Measurements from ENCODE around the gene GNG5.
"Not testable (repeated sequence)": the region's sequence is repeated elsewhere in the genome, so short reads cannot be mapped to it uniquely, and the experiment has no call there.

GNG5 gene

GRCh38 chr1:84506002-84506728 lies at the start of gene GNG5, which contains the start of gene SPATA1:
Gene GNG5 (minus strand): TSS chr1:84506581. CDS start chr1:84506091, 490 bp downstream.
Gene SPATA1 (plus strand): TSS chr1:84506386. CDS start chr1:84516360, 9,974 bp downstream.
- DNase-seq = peak; percentile 96

GRCh38 chr1:84550826-84551225 lies 44.4 kb upstream of the GNG5 start:
- no peak for DNase-seq

GRCh38 chr1:84541679-84542078 lies 35.3 kb upstream of the GNG5 start:
- DNase-seq = no peak

- DNase-seq = no peak
Measured at GRCh38 chr1:84540759-84541158, 34.4 kb upstream of the GNG5 start.

- no peak for DNase-seq
Measured at GRCh38 chr1:84539972-84540371, 33.6 kb upstream of the GNG5 start.

- DNase-seq = no peak
Measured at GRCh38 chr1:84538599-84538998, 32.2 kb upstream of the GNG5 start.

GRCh38 chr1:84525779-84526178 lies 19.4 kb upstream of the GNG5 start:
- no peak for DNase-seq

GRCh38 chr1:84524590-84524989 lies 18.2 kb upstream of the GNG5 start:
- no peak for DNase-seq

GRCh38 chr1:84510668-84511067 lies 4.3 kb upstream of the GNG5 start:
- DNase-seq = no peak

- DNase-seq = no peak
Measured at GRCh38 chr1:84510165-84510564, 3.8 kb upstream of the GNG5 start.

- no peak for DNase-seq
Measured at GRCh38 chr1:84509029-84509428, 2.6 kb upstream of the GNG5 start.

GRCh38 chr1:84508510-84508909 lies 2.1 kb upstream of the GNG5 start:
- no peak for DNase-seq

- DNase-seq = not testable (repeated sequence)
Measured at GRCh38 chr1:84507887-84508286, 1.5 kb upstream of the GNG5 start.

GRCh38 chr1:84506729-84507453 lies 510 bp upstream of the GNG5 start:
- no peak for DNase-seq

- no peak for DNase-seq
Measured at GRCh38 chr1:84505493-84506001, 834 bp downstream of the GNG5 start.

GRCh38 chr1:84504580-84505492 lies 1.5 kb downstream of the GNG5 start:
- DNase-seq = peak; percentile 12

- DNase-seq = no peak
Measured at GRCh38 chr1:84502927-84503326, 3.5 kb downstream of the GNG5 start.

- DNase-seq = no peak
Measured at GRCh38 chr1:84497631-84498275, 8.6 kb downstream of the GNG5 start.

- no peak for DNase-seq
Measured at GRCh38 chr1:84496498-84496897, 9.9 kb downstream of the GNG5 start.

GRCh38 chr1:84493747-84494146 lies 12.6 kb downstream of the GNG5 start:
- DNase-seq = no peak

- no peak for DNase-seq
Measured at GRCh38 chr1:84492726-84493125, 13.7 kb downstream of the GNG5 start.

- no peak for DNase-seq
Measured at GRCh38 chr1:84489766-84490165, 16.6 kb downstream of the GNG5 start.

GRCh38 chr1:84488107-84488506 lies 18.3 kb downstream of the GNG5 start:
- DNase-seq = no peak

Data from CD4-positive, alpha-beta T cell treated with Interleukin-4 for 4 hours (primary cell).